ENCODE measurements around the gene HS3ST2. TPM values are rescaled to one million over a fixed set of nuclear protein-coding genes. Genes with fewer than 3 reads are reported as not detected.

The HS3ST2 gene
- total RNA-seq, 1 donor from 2014 or later, result 1.0 TPM

- no peaks in the 10 kb centered on the region for H3K4me1 ChIP-seq (ENCODE audit: insufficient read depth, low read length)
- H3K27me3 ChIP-seq (ENCODE audit: insufficient read depth, low read length), result no peaks in the 10 kb centered on the region
- no peaks in the 10 kb centered on the region for H3K9me3 ChIP-seq (ENCODE audit: insufficient read depth, low read depth, low read length)
- no peaks in the 10 kb centered on the region for H4K20me1 ChIP-seq (ENCODE audit: insufficient read depth, low read length)
- DNase-seq (ENCODE audit: low read depth), result no peak
- peaks cover 9% of the 10 kb centered on the region for H3K27me3 Mint-ChIP-seq (ENCODE audit: low read depth, unreplicated experiment)
- TF ChIP-seq EZH2 (IDR thresholded peaks at IDR 0.05; ENCODE audit: insufficient read depth, low read length), result no peak
- no peak for TF ChIP-seq CTCF (IDR thresholded peaks at IDR 0.05; ENCODE audit: insufficient read depth, low read depth, low read length)
- no peak overlapping the region for H3K4me3 ChIP-seq (ENCODE audit: insufficient read depth, low read depth, low read length)
- H2AFZ ChIP-seq (ENCODE audit: low read depth, low read length), result no peak overlapping the region
- H3K36me3 ChIP-seq (ENCODE audit: insufficient read depth, low read length), result no peaks in the 10 kb centered on the region
- no peak for FAIRE-seq
- H3K9ac ChIP-seq (ENCODE audit: low read length), result no peak overlapping the region
- no peak overlapping the region for H3K4me2 ChIP-seq (ENCODE audit: low read length)
- H3K4me1 Mint-ChIP-seq (ENCODE audit: low read depth, unreplicated experiment), result no peaks in the 10 kb centered on the region
- peaks cover 12% of the 10 kb centered on the region for H3K9me3 Mint-ChIP-seq (ENCODE audit: unreplicated experiment)
- H3K79me2 ChIP-seq (ENCODE audit: insufficient read depth, low read length), result no peaks in the 10 kb centered on the region
- H3K36me3 Mint-ChIP-seq (ENCODE audit: low read depth, unreplicated experiment), result no peaks in the 10 kb centered on the region
- no peak overlapping the region for H3K27ac Mint-ChIP-seq (ENCODE audit: unreplicated experiment)
- no peak overlapping the region for H3K4me3 Mint-ChIP-seq (ENCODE audit: unreplicated experiment)
- H3K27ac ChIP-seq (ENCODE audit: low read depth, low read length), result no peak overlapping the region
These were observed 14.8 kb upstream of the HS3ST2 start for GRCh38 chr16:22799113-22799512.

GRCh38 chr16:22804893-22805292, 9.1 kb upstream of the HS3ST2 start:
- H3K4me1 Mint-ChIP-seq (ENCODE audit: low read depth, unreplicated experiment), result no peaks in the 10 kb centered on the region
- peaks cover 16% of the 10 kb centered on the region for H3K27me3 Mint-ChIP-seq (ENCODE audit: low read depth, unreplicated experiment)
- no peak overlapping the region for H2AFZ ChIP-seq (ENCODE audit: low read depth, low read length)
- no peaks in the 10 kb centered on the region for H3K9me3 Mint-ChIP-seq (ENCODE audit: unreplicated experiment)
- no peak overlapping the region for H3K27ac ChIP-seq (ENCODE audit: low read depth, low read length)
- H3K79me2 ChIP-seq (ENCODE audit: insufficient read depth, low read length), result no peaks in the 10 kb centered on the region
- no peak overlapping the region for H3K9ac ChIP-seq (ENCODE audit: low read length)
- no peaks in the 10 kb centered on the region for H3K36me3 Mint-ChIP-seq (ENCODE audit: low read depth, unreplicated experiment)
- H3K27ac Mint-ChIP-seq (ENCODE audit: unreplicated experiment), result no peak overlapping the region
- no peaks in the 10 kb centered on the region for H3K36me3 ChIP-seq (ENCODE audit: insufficient read depth, low read length)
- no peaks in the 10 kb centered on the region for H4K20me1 ChIP-seq (ENCODE audit: insufficient read depth, low read length)
- no peak overlapping the region for H3K4me3 ChIP-seq (ENCODE audit: insufficient read depth, low read depth, low read length)
- no peak overlapping the region for H3K4me3 Mint-ChIP-seq (ENCODE audit: unreplicated experiment)
- H3K9me3 ChIP-seq (ENCODE audit: insufficient read depth, low read depth, low read length), result no peaks in the 10 kb centered on the region
- FAIRE-seq (no peak), DNase-seq (ENCODE audit: low read depth) (no peak)
- no peak overlapping the region for H3K4me2 ChIP-seq (ENCODE audit: low read length)
- no peaks in the 10 kb centered on the region for H3K27me3 ChIP-seq (ENCODE audit: insufficient read depth, low read length)
- TF ChIP-seq EZH2 (IDR thresholded peaks at IDR 0.05; ENCODE audit: insufficient read depth, low read length) (no peak), CTCF (IDR thresholded peaks at IDR 0.05; ENCODE audit: insufficient read depth, low read depth, low read length) (no peak)
- H3K4me1 ChIP-seq (ENCODE audit: insufficient read depth, low read length), result no peaks in the 10 kb centered on the region

GRCh38 chr16:22805326-22805725, 8.6 kb upstream of the HS3ST2 start:
- FAIRE-seq, result no peak
- Histone ChIP-seq H3K27ac (ENCODE audit: low read depth, low read length) (no peak overlapping the region), H3K4me3 (ENCODE audit: insufficient read depth, low read depth, low read length) (no peak overlapping the region), H3K9me3 (ENCODE audit: insufficient read depth, low read depth, low read length) (no peaks in the 10 kb centered on the region), H2AFZ (ENCODE audit: low read depth, low read length) (no peak overlapping the region), H3K4me1 (ENCODE audit: insufficient read depth, low read length) (no peaks in the 10 kb centered on the region), H3K27me3 (ENCODE audit: insufficient read depth, low read length) (no peaks in the 10 kb centered on the region), H3K9ac (ENCODE audit: low read length) (no peak overlapping the region), H3K36me3 (ENCODE audit: insufficient read depth, low read length) (no peaks in the 10 kb centered on the region), H4K20me1 (ENCODE audit: insufficient read depth, low read length) (no peaks in the 10 kb centered on the region), H3K79me2 (ENCODE audit: insufficient read depth, low read length) (no peaks in the 10 kb centered on the region), H3K4me2 (ENCODE audit: low read length) (no peak overlapping the region)
- no peaks in the 10 kb centered on the region for H3K9me3 Mint-ChIP-seq (ENCODE audit: unreplicated experiment)
- H3K4me1 Mint-ChIP-seq (ENCODE audit: low read depth, unreplicated experiment), result peaks cover 2% of the 10 kb centered on the region
- H3K4me3 Mint-ChIP-seq (ENCODE audit: unreplicated experiment), result no peak overlapping the region
- no peaks in the 10 kb centered on the region for H3K36me3 Mint-ChIP-seq (ENCODE audit: low read depth, unreplicated experiment)
- H3K27me3 Mint-ChIP-seq (ENCODE audit: low read depth, unreplicated experiment), result peaks cover 16% of the 10 kb centered on the region
- TF ChIP-seq CTCF (IDR thresholded peaks at IDR 0.05; ENCODE audit: insufficient read depth, low read depth, low read length) (no peak), EZH2 (IDR thresholded peaks at IDR 0.05; ENCODE audit: insufficient read depth, low read length) (no peak)
- no peak overlapping the region for H3K27ac Mint-ChIP-seq (ENCODE audit: unreplicated experiment)
- no peak for DNase-seq (ENCODE audit: low read depth)
